Spleen (tissue), 11 donors: ENCODE data around the gene TRIM10. TPM values are rescaled to one million over a fixed set of nuclear protein-coding genes. Genes with fewer than 3 reads are reported as not detected.

Source experiments
- DNase-seq: peaks from one replicate; pipeline ENCODE4 v3.0.0-alpha.2; 2020
- H3K27ac ChIP-seq, 8 donors: fragments of 200-600 bp; sonication (generic) in 7 of 8; 1 replicate in 4 of 8; 2 replicates in 4 of 8; pipeline versions ENCODE4 v1.5.0 to v1.8.0; 2016 to 2021; ENCODE audit warnings: inconsistent platforms in 4 of 8, mild to moderate bottlenecking in 4 of 8, moderate library complexity in 1 of 8
- H3K27me3 ChIP-seq, 7 donors: fragments of 200-600 bp; sonication (generic) in 6 of 7; replicated peaks in 1 of 7; 1 replicate in 4 of 7; 2 replicates in 3 of 7; pipeline versions ENCODE4 v1.5.0 to v1.8.0; 2016 to 2021; ENCODE audit warnings: inconsistent platforms in 3 of 7, mild to moderate bottlenecking in 1 of 7
- H3K36me3 ChIP-seq, 6 donors: fragments of 200-600 bp; sonication (generic) in 5 of 6; 1 replicate in 4 of 6; 2 replicates in 2 of 6; pipeline versions ENCODE4 v1.5.0 to v1.8.0; 2016 to 2021; ENCODE audit warnings: inconsistent platforms in 2 of 6
- H3K4me1 ChIP-seq, 6 donors: fragments of 200-600 bp; sonication (generic) in 5 of 6; 1 replicate in 3 of 6; 2 replicates in 3 of 6; pipeline versions ENCODE4 v1.5.0 to v1.8.0; 2016 to 2021; ENCODE audit warnings: inconsistent platforms in 3 of 6
- H3K4me3 ChIP-seq, 8 donors: fragments of 200-600 bp; sonication (generic) in 7 of 8; 1 replicate in 4 of 8; 2 replicates in 4 of 8; pipeline versions ENCODE4 v1.5.0 to v1.8.0; 2016 to 2021; ENCODE audit warnings: inconsistent platforms in 4 of 8, mild to moderate bottlenecking in 4 of 8, moderate library complexity in 2 of 8
- H3K9me3 ChIP-seq, 8 donors: fragments of 200-600 bp; sonication (generic) in 7 of 8; 1 replicate in 4 of 8; 2 replicates in 4 of 8; pipeline versions ENCODE4 v1.5.0 to v1.8.0; 2016 to 2021; ENCODE audit warnings: inconsistent platforms in 4 of 8
- CTCF ChIP-seq, 11 experiments: fragments of 200-600 bp in 7 of 11; fragments of 450-650 bp in 4 of 11; sonication (generic) in 4 of 11; IDR thresholded peaks in 8 of 11; conservative IDR thresholded peaks in 3 of 11; 1 replicate in 7 of 11; 2 replicates in 4 of 11; pipeline versions ENCODE4 v1.4.0 to v1.8.0; 2016 to 2021; ENCODE audit warnings: antibody characterized with exemption in 11 of 11, inconsistent platforms in 4 of 11, mild to moderate bottlenecking in 1 of 11
- POLR2A ChIP-seq, 3 donors: fragments of 450-650 bp; IDR thresholded peaks; one replicate each; pipeline ENCODE4 v1.5.1; 2017; ENCODE audit warnings: antibody characterized with exemption in 3 of 3, mild to moderate bottlenecking in 1 of 3
- POLR2AphosphoS5 ChIP-seq, 3 donors: sonication (generic); formaldehyde crosslinking; IDR thresholded peaks; one replicate each; pipeline ENCODE4 v1.5.1; 2017; ENCODE audit warnings: antibody characterized with exemption in 3 of 3
- WGBS, 5 donors: extraction: QIAGEN DNeasy Blood & Tissue Kit in 3 of 5; methylation state at CpG; one replicate each; pipeline versions ENCODE4 v1.1.5 to v1.1.7; 2013 to 2018; 5-methylcytosine and 5-hydroxymethylcytosine counted together
- intact Hi-C: fragments of 100-400 bp; cut with DNase I; formaldehyde crosslinking; loops from one replicate; pipeline ENCODE4 v1.15.0; 2023; ENCODE audit warnings: low total_unique reads
- polyA plus RNA-seq, 3 donors: library from polyadenylated mRNA; stranded (reverse); fragments of 200-250 nt; gene quantifications; one replicate each; pipeline ENCODE4 v1.2.1, GENCODE V29; 2013
- total RNA-seq, 7 donors: library from RNA; depleted of rRNA in 3 of 7; stranded (reverse); fragments of >200 nt in 3 of 7; fragmentation: NEBNext Ultra II Directional in 4 of 7; extraction: Animal tissue kit (Norgen Biotek cat#: 25700) in 4 of 7; gene quantifications; one replicate each; pipeline versions ENCODE4 v1.1.0 to v1.2.1, GENCODE V29; 2016 to 2021
- donor health status: healthy with polysubstance abuse.
- donor health status: DM: no; HTN: no; CAD: no; lungs with moderate emphysema.
- donor health status: DM: no; HTN: no; CAD: no.
- donor health status: Bipolar disorder and iron deficiency.
- donor health status: healthy.
- donor health status: DM: no; HTN: no; CAD: no.
- donor health status: DM: yes; HTN: yes; CAD: no.

Gene TRIM10
- total and polyA plus RNA-seq, 10 donors = 0.06 to 4.9 (median 1.1) TPM; not detected in 2

- Histone ChIP-seq H3K27ac (peak overlapping the region in 2 of 8 donors; percentile 1 to 26), H3K36me3 (no peaks in the 10 kb centered on the region), H3K4me1 (peaks cover 0 to 28% (median 10%) of the 10 kb centered on the region in 6 donors), H3K4me3 (no peak overlapping the region), H3K27me3 (peaks cover 0 to 14% (median 0%) of the 10 kb centered on the region in 7 donors), H3K9me3 (no peaks in the 10 kb centered on the region)
- intact Hi-C loops = no loop called here
- TF ChIP-seq CTCF (IDR thresholded peaks at IDR 0.05 in 8 of 11, conservative IDR thresholded peaks at IDR 0.05 in 3 of 11) (no peak), POLR2AphosphoS5 (IDR thresholded peaks at IDR 0.05) (no peak), POLR2A (IDR thresholded peaks at IDR 0.05) (no peak)
- DNase-seq = no peak
- WGBS, 5 donors = 77 to 92% (median 86%) methylated on average over 9 of the region's 9 CpGs
These were observed 4.2 kb downstream of the TRIM10 start for GRCh38 chr6:30156774-30157173.

- WGBS, 5 donors = 19 to 46% (median 32%) methylated on average over 4 of the region's 4 CpGs
- Histone ChIP-seq H3K9me3 (no peaks in the 10 kb centered on the region), H3K36me3 (no peaks in the 10 kb centered on the region), H3K4me1 (peaks cover 0 to 28% (median 12%) of the 10 kb centered on the region in 6 donors), H3K27ac (peak overlapping the region in 2 of 8 donors; percentile 1 to 26), H3K27me3 (peaks cover 0 to 14% (median 0%) of the 10 kb centered on the region in 7 donors), H3K4me3 (no peak overlapping the region)
- TF ChIP-seq CTCF (IDR thresholded peaks at IDR 0.05 in 8 of 11, conservative IDR thresholded peaks at IDR 0.05 in 3 of 11) = no peak
- TF ChIP-seq POLR2AphosphoS5 (IDR thresholded peaks at IDR 0.05) = peak in 1 of 3 donors; percentile 31
- no peak for TF ChIP-seq POLR2A (IDR thresholded peaks at IDR 0.05)
- DNase-seq = no peak
- intact Hi-C loops = no loop called here
These were observed 4.8 kb downstream of the TRIM10 start for GRCh38 chr6:30156262-30156599.

- H3K4me3 ChIP-seq = no peak overlapping the region
- H3K4me1 ChIP-seq = peaks cover 0 to 28% (median 12%) of the 10 kb centered on the region in 6 donors
- H3K9me3 ChIP-seq = no peaks in the 10 kb centered on the region
- WGBS, 5 donors = 85 to 93% (median 90%) methylated on average over 2 of the region's 2 CpGs
- intact Hi-C loops = no loop called here
- no peaks in the 10 kb centered on the region for H3K36me3 ChIP-seq
- peaks cover 0 to 14% (median 0%) of the 10 kb centered on the region in 7 donors for H3K27me3 ChIP-seq
- TF ChIP-seq CTCF (IDR thresholded peaks at IDR 0.05 in 8 of 11, conservative IDR thresholded peaks at IDR 0.05 in 3 of 11) (no peak), POLR2AphosphoS5 (IDR thresholded peaks at IDR 0.05) (no peak), POLR2A (IDR thresholded peaks at IDR 0.05) (no peak)
- no peak for DNase-seq
- H3K27ac ChIP-seq = peak overlapping the region in 1 of 8 donors; percentile 30
These were observed 5.3 kb downstream of the TRIM10 start for GRCh38 chr6:30155520-30156261.

GRCh38 chr6:30154709-30155519, 6.1 kb downstream of the TRIM10 start:
- no peak for DNase-seq
- intact Hi-C loops = no loop called here
- Histone ChIP-seq H3K4me1 (peaks cover 0 to 28% (median 12%) of the 10 kb centered on the region in 6 donors), H3K4me3 (no peak overlapping the region), H3K27ac (no peak overlapping the region), H3K27me3 (peaks cover 0 to 14% (median 0%) of the 10 kb centered on the region in 7 donors), H3K36me3 (no peaks in the 10 kb centered on the region), H3K9me3 (no peaks in the 10 kb centered on the region)
- no peak for TF ChIP-seq POLR2AphosphoS5 (IDR thresholded peaks at IDR 0.05)
- no peak for TF ChIP-seq CTCF (IDR thresholded peaks at IDR 0.05 in 8 of 11, conservative IDR thresholded peaks at IDR 0.05 in 3 of 11)
- TF ChIP-seq POLR2A (IDR thresholded peaks at IDR 0.05) = no peak
- 67 to 83% (median 81%) methylated on average over 12 of the region's 12 CpGs for WGBS, 5 donors
